ENCODE data around the gene CASQ2. TPM values are rescaled to one million over a fixed set of nuclear protein-coding genes. Genes with fewer than 3 reads are reported as not detected.

Gene CASQ2
- total and polyA plus RNA-seq, 10 of the 15 experiments (the other 5 are each of a cell fraction or from before 2014, with no cell fraction given), result not detected

- no peak for TF ChIP-seq SUPT20H (IDR thresholded peaks at IDR 0.05; ENCODE audit: borderline replicate concordance, control insufficient read depth, low read depth, low read length)
- TF ChIP-seq POU2F2 (IDR thresholded peaks at IDR 0.05; ENCODE audit: borderline replicate concordance, low read depth, low read length), result no peak
- TF ChIP-seq SKIL (IDR thresholded peaks at IDR 0.05; ENCODE audit: low read depth, poor library complexity, severe bottlenecking), result no peak
- no peak for TF ChIP-seq KDM1A (IDR thresholded peaks at IDR 0.05; ENCODE audit: borderline replicate concordance)
- TF ChIP-seq MYC (IDR thresholded peaks at IDR 0.05; ENCODE audit: insufficient read depth, insufficient read length, insufficient replicate concordance, low read length, severe bottlenecking), result no peak
These were observed 36.2 kb downstream of the CASQ2 start (continued) for GRCh38 chr1:115732316-115732715.

GRCh38 chr1:115729756-115730155 is 38.8 kb downstream of the CASQ2 start:
- ATAC-seq, result peak; percentile 100

More at GRCh38 chr1:115729756-115730155, 38.8 kb downstream of the CASQ2 start:
- Histone ChIP-seq H3K27me3 (replicated peaks in 1 of 2; ENCODE audit: control insufficient read depth in 2 of 2, insufficient read depth in 2 of 2, low read length in 1 of 2) (no peaks in the 10 kb centered on the region), H3K4me2 (ENCODE audit: control insufficient read depth, insufficient read depth) (peak overlapping the region; percentile 31), H3K4me3 (no peak overlapping the region), H3K4me1 (ENCODE audit: control insufficient read depth, insufficient read depth, low read length) (peaks cover 13% of the 10 kb centered on the region), H4K20me1 (ENCODE audit: control insufficient read depth, insufficient read depth) (no peaks in the 10 kb centered on the region), H3K9me3 (replicated peaks; ENCODE audit: control insufficient read depth, insufficient read depth, low read length) (no peaks in the 10 kb centered on the region), H3K79me2 (ENCODE audit: control insufficient read depth, insufficient read depth, low read length) (no peaks in the 10 kb centered on the region), H3K9ac (ENCODE audit: control insufficient read depth, insufficient read depth, low read length) (no peak overlapping the region), H3K36me3 (ENCODE audit: control insufficient read depth in 2 of 2, insufficient read depth in 2 of 2, low read length in 1 of 2) (no peaks in the 10 kb centered on the region), H2AFZ (ENCODE audit: control insufficient read depth, low read depth, low read length) (peak overlapping the region; percentile 2; the same call in 1 of the 2 replicates), H3K27ac (ENCODE audit: control insufficient read depth, insufficient read depth) (peak overlapping the region; percentile 13; the same call in 1 of the 2 replicates)
- TF ChIP-seq IKZF1 (conservative IDR thresholded peaks at IDR 0.05) (0 out of 2 replicates have a peak, but pooled peaks have one; percentile 23), JUNB (IDR thresholded peaks at IDR 0.05) (peak; percentile 30; the same call in 1 of the 2 replicates), IKZF2 (IDR thresholded peaks at IDR 0.05) (peak; percentile 37 to 51; a peak in 1 of 4 replicates), RBBP5 (conservative IDR thresholded peaks at IDR 0.05) (no peak), NR2F1 (conservative IDR thresholded peaks at IDR 0.05) (no peak), DPF2 (IDR thresholded peaks at IDR 0.05) (0 out of 2 replicates have a peak, but pooled peaks have one; percentile 22), IRF4 (IDR thresholded peaks at IDR 0.05; ENCODE audit: low read depth, low read length) (0 out of 2 replicates have a peak, but pooled peaks have one; percentile 44), EED (IDR thresholded peaks at IDR 0.05; ENCODE audit: low read depth) (peak; percentile 51), SIN3A (IDR thresholded peaks at IDR 0.05; ENCODE audit: low read depth, low read length) (no peak), RUNX3 (IDR thresholded peaks at IDR 0.05; ENCODE audit: low read length) (0 out of 2 replicates have a peak, but pooled peaks have one; percentile 23), SPI1 (IDR thresholded peaks at IDR 0.05; ENCODE audit: borderline replicate concordance, insufficient read depth, low read depth, low read length) (peak; percentile 85), PAX5 (IDR thresholded peaks at IDR 0.05; ENCODE audit: borderline replicate concordance, low read depth, low read length) (peak; percentile 100)
- 6% methylated on average over 4 of the region's 4 CpGs for WGBS (ENCODE audit: insufficient coverage, insufficient replicate concordance, low lambda C conversion rate, missing lambda C conversion rate)
- RAD21 ChIA-PET (ENCODE audit: unreplicated experiment), result interaction anchor here (1.0 kb wide), 1 partner anchor 252 kb away, joined by 3 read pairs; no protein-coding TSS in a partner anchor
- POLR2A ChIA-PET, result no interaction called here
- SMC1A ChIA-PET (ENCODE audit: uncharacterized antibody, unreplicated experiment), result interaction anchor here (0.9 kb wide), 1 partner anchor 42 kb away, joined by 3 read pairs; no protein-coding TSS in a partner anchor
- in situ Hi-C loops (cut with MboI) (no loop called here), intact Hi-C loops (cut with micrococcal nuclease; ENCODE audit: unreplicated experiment) (no loop called here)
- CTCF ChIA-PET, result no interaction called here
- FAIRE-seq (peak; percentile 96), DNase-seq (ENCODE audit: low read depth, low spot score) (peak; percentile 77)
- BruUV-seq (replicated peaks), result no TSS peak
